AG09309 (cell line): ENCODE results near the gene MLX.

ENCODE experiments used
- DNase-seq: peaks from one replicate; pipeline ENCODE4 v3.0.0-alpha.2; 2010; ENCODE audit warnings: low read depth
- H3K4me3 ChIP-seq: 2 replicates; pipeline ENCODE4 v1.5.1; 2011; ENCODE audit warnings: mild to moderate bottlenecking, low read depth, low read length, moderate library complexity; ENCODE audit not compliant: control insufficient read depth
- CTCF ChIP-seq: IDR thresholded peaks from 2 replicates; pipeline ENCODE4 v1.5.1; 2011; ENCODE audit warnings: mild to moderate bottlenecking, low read depth, low read length, inconsistent platforms; ENCODE audit not compliant: insufficient read depth, control insufficient read depth; ENCODE audit errors: missing control alignments

The MLX gene

GRCh38 chr17:42529061-42529460, 37.8 kb upstream of the MLX start:
- no peak overlapping the region for H3K4me3 ChIP-seq
- no peak for DNase-seq
- TF ChIP-seq CTCF, result no peak

GRCh38 chr17:42530952-42531454, 35.9 kb upstream of the MLX start:
- DNase-seq, result no peak
- no peak for TF ChIP-seq CTCF
- H3K4me3 ChIP-seq, result no peak overlapping the region

GRCh38 chr17:42531455-42532354, 35.2 kb upstream of the MLX start:
- no peak for DNase-seq
- H3K4me3 ChIP-seq, result peak overlapping the region; percentile 44
- TF ChIP-seq CTCF, result peak; percentile 30

GRCh38 chr17:42535155-42536047, 31.5 kb upstream of the MLX start:
- TF ChIP-seq CTCF, result no peak
- peak overlapping the region; percentile 63 for H3K4me3 ChIP-seq
- no peak for DNase-seq

GRCh38 chr17:42536048-42536371, 30.9 kb upstream of the MLX start, which contains the start of gene NAGLU:
Gene NAGLU (plus strand): TSS chr17:42536241. CDS start chr17:42536273, 32 bp downstream.
- no peak for DNase-seq
- TF ChIP-seq CTCF, result no peak
- H3K4me3 ChIP-seq, result peak within 1 kb of the TSS; percentile 63

GRCh38 chr17:42536372-42537155, 30.3 kb upstream of the MLX start:
- TF ChIP-seq CTCF, result no peak
- no peak for DNase-seq

More at GRCh38 chr17:42536372-42537155, 30.3 kb upstream of the MLX start:
- peak overlapping the region; percentile 63 for H3K4me3 ChIP-seq
